ENCODE data around the gene STK10.

STK10 gene

DNA sequence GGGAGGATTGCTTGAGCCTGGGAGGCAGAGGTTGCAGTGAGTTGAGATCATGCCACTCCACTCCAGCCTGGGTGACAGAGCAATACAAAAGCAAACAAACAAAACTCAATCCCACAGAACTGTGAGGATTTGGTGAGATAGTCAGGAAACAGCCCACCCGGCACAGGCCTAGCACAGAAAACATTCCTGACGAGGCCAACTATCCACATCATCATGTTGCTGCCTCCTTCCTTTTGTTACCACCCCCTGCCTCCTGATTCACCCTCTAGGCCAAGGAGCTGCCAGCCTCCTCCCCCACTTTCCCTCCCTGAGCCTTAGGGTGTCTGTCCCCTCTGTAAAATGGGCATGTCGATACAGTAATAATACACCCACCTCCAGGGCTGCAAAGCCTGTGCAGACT, 39.0 kb downstream of the STK10 start:
- Histone ChIP-seq H3K9me2 (replicated peaks; ENCODE audit: low read depth, low read length) (no peaks in the 10 kb centered on the region), H3K9me3 (ENCODE audit: insufficient read depth, low read depth, low read length) (no peaks in the 10 kb centered on the region), H3K79me2 (ENCODE audit: insufficient read depth, low read length) (peaks cover 68% of the 10 kb centered on the region; the same call in 1 of the 2 replicates), H3K27me3 (ENCODE audit: insufficient read depth, low read length, poor library complexity, severe bottlenecking) (no peaks in the 10 kb centered on the region), H3K4me3 (ENCODE audit: low read length, poor library complexity, severe bottlenecking) (no peak overlapping the region), H3K4me1 (ENCODE audit: insufficient read depth, low read length, poor library complexity, severe bottlenecking) (no peaks in the 10 kb centered on the region), H3K4me2 (ENCODE audit: low read depth, low read length, poor library complexity, severe bottlenecking) (no peak overlapping the region), H3K36me3 (ENCODE audit: insufficient read depth, low read length) (peaks cover 56% of the 10 kb centered on the region; the same call in 1 of the 2 replicates), H3F3A (ENCODE audit: low read depth) (no peaks in the 10 kb centered on the region), H2AFZ (ENCODE audit: low read length) (no peak overlapping the region), H3K9ac (ENCODE audit: low read depth, low read length, poor library complexity, severe bottlenecking) (no peak overlapping the region), H4K20me1 (ENCODE audit: insufficient read depth, low read length, poor library complexity, severe bottlenecking) (peaks cover 5% of the 10 kb centered on the region)
- TF ChIP-seq, protein P1, sequence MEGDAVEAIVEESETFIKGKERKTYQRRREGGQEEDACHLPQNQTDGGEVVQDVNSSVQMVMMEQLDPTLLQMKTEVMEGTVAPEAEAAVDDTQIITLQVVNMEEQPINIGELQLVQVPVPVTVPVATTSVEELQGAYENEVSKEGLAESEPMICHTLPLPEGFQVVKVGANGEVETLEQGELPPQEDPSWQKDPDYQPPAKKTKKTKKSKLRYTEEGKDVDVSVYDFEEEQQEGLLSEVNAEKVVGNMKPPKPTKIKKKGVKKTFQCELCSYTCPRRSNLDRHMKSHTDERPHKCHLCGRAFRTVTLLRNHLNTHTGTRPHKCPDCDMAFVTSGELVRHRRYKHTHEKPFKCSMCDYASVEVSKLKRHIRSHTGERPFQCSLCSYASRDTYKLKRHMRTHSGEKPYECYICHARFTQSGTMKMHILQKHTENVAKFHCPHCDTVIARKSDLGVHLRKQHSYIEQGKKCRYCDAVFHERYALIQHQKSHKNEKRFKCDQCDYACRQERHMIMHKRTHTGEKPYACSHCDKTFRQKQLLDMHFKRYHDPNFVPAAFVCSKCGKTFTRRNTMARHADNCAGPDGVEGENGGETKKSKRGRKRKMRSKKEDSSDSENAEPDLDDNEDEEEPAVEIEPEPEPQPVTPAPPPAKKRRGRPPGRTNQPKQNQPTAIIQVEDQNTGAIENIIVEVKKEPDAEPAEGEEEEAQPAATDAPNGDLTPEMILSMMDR (conservative IDR thresholded peaks at IDR 0.05; ENCODE audit: low read length), result no peak
- no peak for TF ChIP-seq EZH2phosphoT487 (IDR thresholded peaks at IDR 0.05; ENCODE audit: borderline replicate concordance)

GRCh38 chr5:172148381-172148780, 39.6 kb downstream of the STK10 start:
- Histone ChIP-seq H3K4me1 (ENCODE audit: insufficient read depth, low read length, poor library complexity, severe bottlenecking) (no peaks in the 10 kb centered on the region), H3F3A (ENCODE audit: low read depth) (no peaks in the 10 kb centered on the region), H3K27me3 (ENCODE audit: insufficient read depth, low read length, poor library complexity, severe bottlenecking) (no peaks in the 10 kb centered on the region), H4K20me1 (ENCODE audit: insufficient read depth, low read length, poor library complexity, severe bottlenecking) (peaks cover 10% of the 10 kb centered on the region), H3K9ac (ENCODE audit: low read depth, low read length, poor library complexity, severe bottlenecking) (no peak overlapping the region), H3K36me3 (ENCODE audit: insufficient read depth, low read length) (peaks cover 50% of the 10 kb centered on the region; the same call in 1 of the 2 replicates), H3K4me3 (ENCODE audit: low read length, poor library complexity, severe bottlenecking) (no peak overlapping the region), H3K4me2 (ENCODE audit: low read depth, low read length, poor library complexity, severe bottlenecking) (no peak overlapping the region), H3K9me2 (replicated peaks; ENCODE audit: low read depth, low read length) (no peaks in the 10 kb centered on the region), H3K9me3 (ENCODE audit: insufficient read depth, low read depth, low read length) (no peaks in the 10 kb centered on the region), H2AFZ (ENCODE audit: low read length) (no peak overlapping the region), H3K79me2 (ENCODE audit: insufficient read depth, low read length) (peaks cover 68% of the 10 kb centered on the region; the same call in 1 of the 2 replicates)
- no peak for TF ChIP-seq EZH2phosphoT487 (IDR thresholded peaks at IDR 0.05; ENCODE audit: borderline replicate concordance)
- TF ChIP-seq, protein P1 (conservative IDR thresholded peaks at IDR 0.05; ENCODE audit: low read length), result no peak

DNA sequence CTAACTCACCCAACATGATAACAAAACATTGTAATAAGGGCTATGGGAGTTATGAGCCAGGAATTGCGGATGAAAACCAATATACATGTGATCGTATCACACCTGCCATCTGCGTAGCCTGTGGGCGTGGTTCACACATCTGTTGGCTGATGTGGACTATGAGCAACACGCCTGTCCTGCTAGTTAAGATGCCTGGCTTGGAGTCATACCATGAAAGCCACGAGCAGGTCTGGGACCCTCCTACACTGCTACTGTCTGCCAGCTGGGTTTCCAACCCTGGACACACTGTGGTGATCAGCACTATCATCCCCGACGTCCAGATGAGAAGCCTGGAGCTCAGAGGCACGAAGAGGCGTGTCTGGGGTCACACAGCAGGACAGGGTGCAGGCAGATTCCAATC, 40.2 kb downstream of the STK10 start:
- H3K9me3 ChIP-seq (ENCODE audit: insufficient read depth, low read depth, low read length), result no peaks in the 10 kb centered on the region
- H3K4me2 ChIP-seq (ENCODE audit: low read depth, low read length, poor library complexity, severe bottlenecking), result no peak overlapping the region
- H3K4me1 ChIP-seq (ENCODE audit: insufficient read depth, low read length, poor library complexity, severe bottlenecking), result no peaks in the 10 kb centered on the region
- H3K27me3 ChIP-seq (ENCODE audit: insufficient read depth, low read length, poor library complexity, severe bottlenecking), result no peaks in the 10 kb centered on the region
- peaks cover 71% of the 10 kb centered on the region; the same call in 1 of the 2 replicates for H3K79me2 ChIP-seq (ENCODE audit: insufficient read depth, low read length)
- no peak for TF ChIP-seq EZH2phosphoT487 (IDR thresholded peaks at IDR 0.05; ENCODE audit: borderline replicate concordance)
- TF ChIP-seq, protein P1 (conservative IDR thresholded peaks at IDR 0.05; ENCODE audit: low read length), result no peak
- H4K20me1 ChIP-seq (ENCODE audit: insufficient read depth, low read length, poor library complexity, severe bottlenecking), result peaks cover 11% of the 10 kb centered on the region
- H3K9me2 ChIP-seq (replicated peaks; ENCODE audit: low read depth, low read length), result no peaks in the 10 kb centered on the region
- no peak overlapping the region for H2AFZ ChIP-seq (ENCODE audit: low read length)
- H3K4me3 ChIP-seq (ENCODE audit: low read length, poor library complexity, severe bottlenecking), result no peak overlapping the region
- H3F3A ChIP-seq (ENCODE audit: low read depth), result no peaks in the 10 kb centered on the region
- H3K9ac ChIP-seq (ENCODE audit: low read depth, low read length, poor library complexity, severe bottlenecking), result no peak overlapping the region
- H3K36me3 ChIP-seq (ENCODE audit: insufficient read depth, low read length), result peaks cover 46% of the 10 kb centered on the region; the same call in 1 of the 2 replicates
